ENCODE data around the gene SLC40A1. TPM values are rescaled to one million over a fixed set of nuclear protein-coding genes. Genes with fewer than 3 reads are reported as not detected.

SLC40A1 gene
- polyA plus RNA-seq, 1 experiment: 0.47 TPM

GRCh38 chr2:189519631-189520387 lies 60.8 kb downstream of the SLC40A1 start:
- Histone ChIP-seq H3K27me3 (ENCODE audit: control insufficient read depth, insufficient read depth, low read length) (peaks cover 1% of the 10 kb centered on the region; the same call in 1 of the 2 replicates), H3K4me3 (ENCODE audit: low read depth, low read length) (no peak overlapping the region), H3K36me3 (ENCODE audit: control insufficient read depth, insufficient read depth, low read length) (no peaks in the 10 kb centered on the region)
- DNase-seq (ENCODE audit: low read depth): no peak
- TF ChIP-seq CTCF (IDR thresholded peaks at IDR 0.05; ENCODE audit: insufficient read depth, low read depth, low read length): no peak
- ChIA-PET POLR2A (no interaction called here), CTCF (interaction anchor here (0.9 to 2.0 kb wide), 2 partner anchors 9 to 16 kb away, joined by 4 to 8 read pairs; no protein-coding TSS in a partner anchor)

- DNase-seq (ENCODE audit: low read depth): no peak
- POLR2A ChIA-PET: no interaction called here
These were observed 62.6 kb downstream of the SLC40A1 start for GRCh38 chr2:189517847-189518535.

GRCh38 chr2:189516546-189516945 lies 64.0 kb downstream of the SLC40A1 start:
- no peak for TF ChIP-seq CTCF (IDR thresholded peaks at IDR 0.05; ENCODE audit: insufficient read depth, low read depth, low read length)
- DNase-seq (ENCODE audit: low read depth): no peak
- H3K36me3 ChIP-seq (ENCODE audit: control insufficient read depth, insufficient read depth, low read length): no peaks in the 10 kb centered on the region
- ChIA-PET CTCF (interaction anchor here (0.9 kb wide), 1 partner anchor 33 kb away, joined by 4 read pairs; no protein-coding TSS in a partner anchor), POLR2A (no interaction called here)
- peaks cover 1% of the 10 kb centered on the region; the same call in 1 of the 2 replicates for H3K27me3 ChIP-seq (ENCODE audit: control insufficient read depth, insufficient read depth, low read length)
- H3K4me3 ChIP-seq (ENCODE audit: low read depth, low read length): no peak overlapping the region

More at GRCh38 chr2:189517847-189518535, 62.6 kb downstream of the SLC40A1 start:
- CTCF ChIA-PET: interaction anchor here (2.0 kb wide), 1 partner anchor 11 kb away, joined by 8 read pairs; no protein-coding TSS in a partner anchor
- no peak overlapping the region for H3K4me3 ChIP-seq (ENCODE audit: low read depth, low read length)
- no peak for TF ChIP-seq CTCF (IDR thresholded peaks at IDR 0.05; ENCODE audit: insufficient read depth, low read depth, low read length)
- H3K36me3 ChIP-seq (ENCODE audit: control insufficient read depth, insufficient read depth, low read length): no peaks in the 10 kb centered on the region
- peaks cover 1% of the 10 kb centered on the region; the same call in 1 of the 2 replicates for H3K27me3 ChIP-seq (ENCODE audit: control insufficient read depth, insufficient read depth, low read length)

GRCh38 chr2:189515264-189515663 lies 65.3 kb downstream of the SLC40A1 start:
- no peak for TF ChIP-seq CTCF (IDR thresholded peaks at IDR 0.05; ENCODE audit: insufficient read depth, low read depth, low read length)
- Histone ChIP-seq H3K36me3 (ENCODE audit: control insufficient read depth, insufficient read depth, low read length) (no peaks in the 10 kb centered on the region), H3K27me3 (ENCODE audit: control insufficient read depth, insufficient read depth, low read length) (peaks cover 1% of the 10 kb centered on the region; the same call in 1 of the 2 replicates), H3K4me3 (ENCODE audit: low read depth, low read length) (no peak overlapping the region)
- DNase-seq (ENCODE audit: low read depth): no peak
- POLR2A ChIA-PET: no interaction called here
- CTCF ChIA-PET: interaction anchor here (1.0 kb wide), 1 partner anchor 9 kb away, joined by 3 read pairs; no protein-coding TSS in a partner anchor

GRCh38 chr2:189514104-189514503 lies 66.5 kb downstream of the SLC40A1 start:
- no peak for DNase-seq (ENCODE audit: low read depth)
- ChIA-PET CTCF (no interaction called here), POLR2A (no interaction called here)
- H3K4me3 ChIP-seq (ENCODE audit: low read depth, low read length): no peak overlapping the region
- peaks cover 1% of the 10 kb centered on the region; the same call in 1 of the 2 replicates for H3K27me3 ChIP-seq (ENCODE audit: control insufficient read depth, insufficient read depth, low read length)
- TF ChIP-seq CTCF (IDR thresholded peaks at IDR 0.05; ENCODE audit: insufficient read depth, low read depth, low read length): no peak
- H3K36me3 ChIP-seq (ENCODE audit: control insufficient read depth, insufficient read depth, low read length): no peaks in the 10 kb centered on the region
